HG02884 (cell line): ENCODE data around the gene VIT.
"Not testable (repeated sequence)": the region's sequence is repeated elsewhere in the genome, so short reads cannot be mapped to it uniquely, and the experiment has no call there.

Source experiments
- ATAC-seq: cut with Tn5 transposase; IDR thresholded peaks from one replicate; pipeline ENCODE4 v1.9.1; 2021; ENCODE audit warnings: mild to moderate bottlenecking, moderate library complexity; ENCODE audit not compliant: unreplicated experiment

The VIT gene

DNA sequence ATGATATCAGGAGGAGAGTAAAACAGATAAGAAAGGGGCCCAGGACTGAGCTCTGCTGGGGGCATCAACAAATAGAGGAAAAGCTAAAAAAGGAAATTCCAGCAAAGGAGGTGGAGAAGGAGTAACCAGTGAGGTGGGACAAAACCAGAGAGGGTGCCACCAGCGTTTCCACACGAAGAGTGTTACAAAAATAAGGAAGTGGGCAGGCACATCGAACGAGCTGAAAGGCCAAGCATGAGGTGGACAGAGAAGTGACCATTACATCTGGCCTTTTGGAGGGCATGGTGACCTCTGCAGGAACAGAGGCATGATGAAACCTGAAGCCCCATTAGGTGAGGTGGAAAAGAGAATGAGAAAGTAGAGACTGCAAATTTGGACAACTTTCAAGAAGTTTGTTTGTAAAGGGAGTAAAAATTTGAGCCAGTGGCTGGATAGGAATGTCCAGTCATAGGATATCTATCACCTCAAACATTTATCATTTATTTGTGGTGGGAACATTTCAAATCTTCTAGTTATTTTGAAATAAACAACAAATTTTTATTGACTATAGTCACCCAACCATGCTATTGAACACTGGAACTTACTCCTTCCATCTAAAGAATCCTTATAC is 18.4 kb upstream of the VIT start:
- no peak for ATAC-seq

DNA sequence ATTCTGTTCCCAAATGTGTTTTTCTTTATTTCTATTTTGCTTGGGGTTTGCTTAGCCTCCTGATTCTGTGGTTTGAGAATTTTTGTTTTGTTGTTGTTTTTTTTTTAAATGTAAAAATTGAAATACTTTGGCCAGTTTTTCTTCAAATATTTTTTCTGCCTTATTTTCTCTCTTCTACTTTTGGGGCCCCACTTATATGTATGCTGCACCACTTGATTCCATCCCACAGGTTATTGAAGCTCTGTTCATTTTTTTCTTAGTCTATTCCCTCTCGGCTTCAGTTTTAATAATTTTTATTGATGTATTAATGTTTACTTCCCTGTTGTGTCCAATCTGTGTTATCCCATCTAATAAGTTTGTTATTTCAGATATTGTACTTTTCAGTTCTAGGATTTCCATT is 17.7 kb upstream of the VIT start:
- ATAC-seq, result no peak

DNA sequence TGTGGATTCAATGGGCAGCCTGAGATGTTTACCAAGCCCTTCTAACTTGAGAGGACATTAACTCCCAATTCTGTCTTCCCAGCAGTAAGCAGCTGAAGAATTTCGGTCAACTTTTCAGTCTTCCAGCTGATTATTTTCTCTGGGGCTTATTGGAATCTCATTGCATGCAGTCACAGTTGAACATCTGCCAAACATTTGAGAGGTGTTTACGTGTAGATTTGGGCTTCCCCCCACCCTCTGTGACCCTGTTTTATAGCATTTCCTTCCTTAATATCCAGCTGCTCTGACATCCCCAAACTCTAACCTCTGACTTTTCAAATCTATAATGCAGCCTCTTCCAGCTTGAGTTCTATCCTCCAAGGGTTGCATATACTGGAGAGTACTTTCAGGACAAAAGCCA is 16.5 kb upstream of the VIT start:
- ATAC-seq, result no peak

DNA sequence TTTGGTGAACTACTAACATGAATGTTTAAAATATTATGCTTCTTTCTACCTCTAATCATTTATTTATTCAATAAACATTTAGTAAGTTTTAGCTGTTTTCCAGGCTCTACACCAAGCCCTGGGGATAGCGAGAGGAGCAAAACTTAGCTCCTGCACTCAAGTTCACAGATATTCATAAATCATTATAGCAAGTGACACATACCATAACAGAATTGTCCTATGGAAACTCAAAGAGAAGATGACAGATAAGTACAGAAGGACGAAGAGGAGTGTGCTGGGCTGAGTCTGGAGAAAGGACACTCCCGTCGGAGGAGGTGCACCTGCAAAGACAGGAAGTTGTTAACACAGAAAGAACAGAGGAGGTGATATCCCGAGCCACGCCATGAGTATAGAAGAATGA is 13.9 kb upstream of the VIT start:
- no peak for ATAC-seq

DNA sequence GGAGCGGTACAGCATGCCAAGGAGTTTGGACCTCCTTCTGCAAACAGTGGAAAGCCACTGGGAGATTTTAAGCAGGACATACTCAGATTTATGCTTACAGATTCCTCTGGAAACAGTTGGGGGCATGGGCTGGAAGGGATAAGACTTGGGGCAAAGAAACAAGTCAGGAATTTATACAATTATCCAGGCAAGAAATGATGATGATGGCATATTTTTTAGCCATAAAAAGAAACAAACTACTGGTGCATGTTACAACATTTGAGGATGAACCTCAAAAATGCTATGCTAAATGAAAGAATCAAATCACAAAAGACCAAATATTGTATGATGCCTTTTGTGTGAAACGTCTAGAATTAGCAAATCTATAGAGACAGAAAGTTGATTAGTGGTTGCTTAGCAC is 13.5 kb upstream of the VIT start:
- ATAC-seq, result no peak

DNA sequence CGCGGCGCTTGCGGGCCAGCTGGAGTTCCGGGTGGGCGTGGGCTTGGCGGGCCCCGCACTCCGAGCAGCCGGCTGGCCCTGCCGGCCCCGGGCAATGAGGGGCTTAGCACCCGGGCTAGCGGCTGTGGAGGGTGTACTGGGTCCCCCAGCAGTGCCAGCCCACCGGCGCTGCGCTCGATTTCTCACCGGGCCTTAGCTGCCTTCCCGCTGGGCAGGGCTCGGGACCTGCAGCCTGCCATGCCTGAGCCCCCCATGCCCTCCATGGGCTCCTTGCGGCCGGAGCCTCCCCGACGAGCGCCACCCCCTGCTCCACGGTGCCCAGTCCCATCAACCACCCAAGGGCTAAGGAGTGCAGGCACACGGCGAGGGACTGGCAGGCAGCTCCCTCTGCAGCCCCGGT is 8.2 kb upstream of the VIT start:
- not testable (repeated sequence) for ATAC-seq

DNA sequence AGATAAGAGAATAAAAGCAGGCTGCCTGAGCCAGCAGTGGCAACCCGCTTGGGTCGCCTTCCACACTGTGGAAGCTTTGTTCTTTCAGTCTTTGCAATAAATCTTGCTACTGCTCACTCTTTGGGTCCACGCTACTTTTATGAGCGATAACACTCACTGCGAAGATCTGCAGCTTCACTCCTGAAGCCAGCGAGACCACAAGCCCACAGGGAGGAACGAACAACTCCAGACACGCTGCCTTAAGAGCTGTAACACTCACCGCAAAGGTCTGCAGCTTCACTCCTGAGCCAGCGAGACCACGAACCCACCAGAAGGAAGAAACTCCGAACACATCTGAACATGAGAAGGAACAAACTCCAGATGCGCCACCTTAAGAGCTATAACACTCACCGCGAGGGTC is 7.5 kb upstream of the VIT start:
- ATAC-seq, result not testable (repeated sequence)

DNA sequence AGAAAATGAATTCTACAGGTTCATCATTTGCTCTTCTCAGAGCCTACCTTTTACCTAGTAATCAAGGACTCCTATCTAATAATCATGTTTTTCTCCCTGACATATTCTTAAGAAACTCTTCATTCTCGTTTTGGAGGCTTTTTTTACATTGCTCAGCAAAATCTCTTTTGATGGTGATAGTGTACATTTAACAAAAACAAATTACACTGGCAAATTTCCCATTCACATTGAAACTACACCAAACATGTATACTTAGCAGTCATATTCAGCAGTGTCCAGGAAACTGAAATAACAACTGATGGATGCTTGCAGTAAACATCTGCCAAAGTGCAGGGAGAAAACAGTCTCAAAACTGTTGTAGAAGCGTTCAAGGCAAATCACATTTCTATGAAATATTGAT is 4.4 kb upstream of the VIT start:
- ATAC-seq, result no peak

DNA sequence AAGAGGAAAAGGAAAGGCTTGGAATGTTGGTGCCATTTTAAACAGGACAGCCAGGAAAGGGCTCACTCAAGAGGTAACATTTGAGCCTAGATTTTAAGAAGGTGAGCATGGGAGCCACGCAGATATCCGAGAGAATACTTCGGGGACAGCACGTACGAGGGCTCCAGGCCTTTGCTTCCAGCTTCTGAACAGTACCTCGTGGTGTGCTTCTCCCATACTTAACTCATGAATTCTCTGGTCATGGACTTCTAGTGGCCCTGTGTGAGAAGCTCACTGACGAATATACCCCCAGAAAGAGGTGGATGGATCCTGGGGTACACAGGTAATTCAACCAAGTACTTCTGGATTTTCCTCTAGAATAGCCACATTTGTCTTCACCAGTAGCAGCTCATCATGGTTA is 2.7 kb upstream of the VIT start:
- no peak for ATAC-seq

DNA sequence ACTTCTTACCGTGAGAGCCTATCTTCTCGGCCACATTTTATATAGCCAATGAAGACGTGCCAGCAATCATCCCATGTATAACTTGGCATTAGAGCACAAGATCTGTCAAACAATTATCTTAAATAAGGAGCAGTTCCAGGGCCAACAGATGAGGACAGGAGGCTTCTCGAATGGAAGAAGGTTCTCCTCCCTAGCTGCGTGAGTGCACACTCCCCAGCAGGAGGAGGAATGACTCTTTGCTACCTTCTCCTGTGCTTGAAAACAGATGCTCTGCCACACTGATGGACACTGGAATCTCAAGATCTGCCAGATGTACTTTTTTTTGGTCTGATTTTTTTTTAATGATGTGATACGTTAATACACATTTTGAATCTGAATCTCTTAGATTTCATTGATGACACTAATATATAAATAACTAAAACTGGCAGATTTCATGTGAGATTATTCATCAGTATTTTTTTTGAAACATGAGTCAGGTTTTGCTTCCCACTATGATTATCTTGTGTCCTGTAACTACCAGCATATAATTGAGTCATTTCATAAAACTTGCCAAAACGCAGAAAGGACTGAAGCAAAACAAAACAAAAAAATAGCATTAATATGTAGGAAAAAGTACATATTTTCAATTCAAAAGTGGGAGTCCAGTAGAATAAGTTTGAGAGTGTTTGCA is 626 bp upstream of the VIT start:
- no peak for ATAC-seq

DNA sequence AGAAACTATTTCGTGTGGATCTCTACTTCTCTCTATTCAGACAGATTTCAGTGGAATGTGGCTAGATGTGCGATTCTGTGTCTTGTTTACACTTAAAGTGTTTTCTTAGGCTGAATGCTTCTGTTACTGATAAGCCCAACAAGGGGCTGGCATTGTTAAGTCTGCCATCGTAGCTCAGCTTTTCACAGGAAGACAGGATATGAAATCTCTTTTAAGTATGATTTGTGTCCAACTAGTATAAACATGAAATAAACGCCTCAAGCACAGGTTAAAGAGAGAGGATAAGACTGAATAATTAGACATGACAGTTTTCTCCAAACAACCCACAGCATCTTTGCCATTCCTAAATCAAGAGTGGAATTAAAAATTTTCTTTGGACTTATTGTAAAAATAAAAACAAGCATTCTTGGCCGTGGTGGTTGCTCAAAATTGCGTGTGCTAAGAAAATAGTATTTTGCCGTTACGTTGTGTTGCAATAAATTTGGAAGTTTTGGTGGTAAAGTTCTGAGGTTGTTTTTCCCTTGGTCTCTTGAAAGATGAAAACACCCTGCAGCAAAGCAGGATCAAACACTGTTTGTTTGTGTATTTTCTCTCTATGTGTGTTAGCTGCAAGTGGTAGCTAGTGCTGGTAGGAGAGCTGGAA is 1.0 kb downstream of the VIT start:
- no peak for ATAC-seq

DNA sequence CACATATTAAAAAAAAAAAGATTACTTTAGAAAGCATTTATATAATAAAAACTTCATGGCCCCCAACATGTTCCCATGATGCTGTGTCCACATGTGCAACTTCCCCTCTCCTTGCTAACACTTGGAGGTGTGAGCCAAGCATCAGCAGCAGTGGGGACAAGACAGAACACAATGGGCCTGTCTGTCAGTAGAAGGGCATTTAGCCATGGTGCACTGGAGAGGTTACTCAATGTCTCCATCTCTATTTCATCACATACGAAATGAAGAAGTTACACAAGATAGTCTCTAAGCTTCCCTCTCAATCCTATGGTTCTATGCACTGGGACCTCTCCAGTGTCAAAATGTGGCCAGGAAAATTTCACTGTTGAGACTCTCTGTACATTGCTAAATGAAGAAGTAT is 2.5 kb downstream of the VIT start:
- no peak for ATAC-seq

DNA sequence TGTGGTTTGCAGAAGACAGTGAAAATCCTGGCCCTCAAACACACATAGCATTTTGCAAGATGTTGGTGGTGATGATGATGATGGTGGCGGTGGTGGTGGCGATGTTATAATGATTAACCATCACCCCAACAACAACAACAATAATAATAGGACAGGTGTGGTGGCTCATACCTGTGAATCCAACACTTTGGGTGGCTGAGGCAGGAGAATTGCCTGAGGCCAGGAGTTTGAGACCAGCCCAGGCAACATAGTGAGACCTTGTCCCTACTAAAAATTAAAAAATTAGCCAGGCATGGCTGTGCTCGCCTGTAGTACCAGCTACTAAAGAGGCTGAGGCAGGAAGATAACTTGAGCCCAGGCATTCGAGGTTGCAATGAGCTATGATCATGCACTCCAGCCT is 3.8 kb downstream of the VIT start:
- ATAC-seq, result no peak

DNA sequence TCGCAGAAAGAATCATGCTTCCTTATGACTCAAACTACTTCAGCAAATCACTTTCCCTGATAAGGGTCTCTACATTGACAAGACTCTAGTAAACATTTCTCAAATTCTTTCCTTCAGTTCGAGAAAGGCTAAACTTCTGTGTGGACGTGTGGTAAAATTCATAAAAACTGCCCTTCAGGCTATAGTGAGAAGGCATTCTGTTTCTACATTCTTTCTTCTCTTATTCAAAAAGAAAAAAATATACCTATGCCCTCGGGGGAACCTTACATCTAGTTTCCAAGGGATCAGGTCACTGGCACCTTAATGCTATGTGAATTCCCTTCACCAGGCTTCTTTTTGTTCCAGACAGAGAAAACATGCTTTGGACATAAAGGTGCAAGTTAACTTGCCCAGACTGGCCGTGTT is 4.9 kb downstream of the VIT start:
- ATAC-seq, result no peak

DNA sequence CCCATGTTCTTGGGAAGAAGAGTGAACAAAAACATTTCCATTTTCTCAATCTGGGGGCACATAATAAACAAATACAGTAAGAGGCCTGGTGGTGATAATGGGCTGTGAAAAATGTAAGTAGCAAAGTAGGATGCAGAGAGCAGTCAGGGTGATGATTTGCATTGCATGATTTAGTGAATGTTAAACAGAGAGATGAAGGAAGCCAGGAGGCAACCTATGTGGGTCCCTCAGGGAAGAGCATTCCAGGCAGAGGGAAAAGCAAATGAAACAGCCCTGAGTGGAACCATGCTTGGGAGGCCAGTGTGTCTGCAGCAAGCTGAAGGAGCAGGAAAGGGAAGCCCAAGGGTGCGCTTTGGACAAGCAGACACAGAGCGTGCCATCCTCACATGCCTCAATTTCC is 5.4 kb downstream of the VIT start:
- no peak for ATAC-seq

DNA sequence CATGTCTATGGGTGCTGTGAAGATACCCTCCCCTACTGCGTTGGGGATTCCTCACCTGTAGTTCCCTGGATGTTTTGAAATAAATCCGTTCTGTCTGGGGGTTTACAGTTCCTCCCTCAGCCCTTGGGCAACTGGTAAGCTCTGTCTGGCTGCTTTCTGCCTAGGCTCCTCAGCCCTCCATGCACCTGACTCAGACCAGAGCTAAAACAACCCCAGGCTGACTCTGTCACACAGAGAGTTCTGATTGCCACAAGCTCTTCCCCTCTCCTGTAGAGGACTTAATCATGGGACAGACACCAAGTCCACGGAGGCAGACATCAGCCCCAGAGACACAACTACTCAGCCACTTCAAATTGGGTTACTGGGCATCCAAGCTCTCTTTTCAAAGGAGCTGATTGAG is 6.3 kb downstream of the VIT start:
- no peak for ATAC-seq

DNA sequence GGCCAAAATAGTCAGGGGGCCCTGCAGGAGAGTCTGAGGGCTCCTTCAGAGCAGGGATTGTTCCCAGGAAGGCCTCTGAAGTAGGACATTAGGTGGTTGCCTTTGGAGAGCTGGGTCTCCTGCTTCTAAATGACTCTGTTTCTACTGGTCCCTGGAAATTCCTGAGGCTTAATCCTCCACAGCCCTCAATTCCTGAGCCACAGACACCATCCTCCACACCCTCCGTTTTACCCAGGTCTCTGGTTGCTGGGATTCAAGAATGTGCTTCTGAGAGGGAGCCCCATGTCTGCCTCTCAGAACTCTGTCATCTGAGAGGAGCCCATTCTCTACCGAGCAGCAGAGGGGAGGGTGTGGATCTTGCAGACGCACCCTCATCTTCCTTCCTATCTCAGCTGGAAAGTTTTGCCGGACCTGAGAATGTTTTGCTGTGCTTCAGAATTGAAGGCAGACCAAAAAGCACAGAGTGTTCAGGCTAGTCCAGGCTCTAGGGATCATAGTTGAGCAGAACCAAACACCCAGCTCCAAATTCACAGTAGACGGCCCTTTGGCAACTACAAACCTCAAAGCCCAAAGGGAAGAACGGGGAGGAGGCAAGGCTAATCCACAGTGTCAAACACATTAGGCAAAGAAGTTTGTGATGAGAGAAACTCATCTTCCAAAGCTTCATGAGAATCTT is 8.1 kb downstream of the VIT start:
- no peak for ATAC-seq

DNA sequence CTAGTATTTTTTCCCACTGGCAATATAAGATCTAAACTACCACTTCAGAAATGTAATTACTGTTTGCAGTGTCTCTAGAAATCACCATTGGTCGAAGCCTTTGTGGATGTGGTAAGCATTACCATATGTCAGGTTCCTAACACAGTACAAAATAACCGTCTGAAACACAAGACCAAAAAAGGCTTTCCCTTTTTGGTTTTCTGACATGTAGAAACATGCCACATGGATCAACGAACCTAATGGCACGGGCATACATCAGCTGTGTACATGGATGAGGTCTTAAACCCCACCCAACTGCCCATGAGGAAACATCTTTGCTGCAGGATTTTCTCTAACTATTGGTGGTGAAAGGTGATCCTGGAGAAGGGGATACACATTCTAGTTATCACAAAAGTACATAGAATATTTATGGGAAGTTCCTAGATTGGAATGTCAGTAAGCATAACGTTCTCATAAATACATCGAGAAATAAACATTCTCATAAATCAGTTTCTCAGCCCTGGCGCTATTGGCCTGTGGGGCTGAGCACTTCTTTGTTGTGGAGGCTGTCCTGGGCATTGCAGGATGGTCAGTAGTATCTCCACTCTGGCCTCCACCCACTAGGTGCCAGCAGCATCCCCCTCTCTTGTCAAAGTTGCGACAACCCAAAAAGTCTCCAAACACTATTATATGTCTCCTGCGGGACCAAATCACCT is 9.0 kb downstream of the VIT start:
- no peak for ATAC-seq

DNA sequence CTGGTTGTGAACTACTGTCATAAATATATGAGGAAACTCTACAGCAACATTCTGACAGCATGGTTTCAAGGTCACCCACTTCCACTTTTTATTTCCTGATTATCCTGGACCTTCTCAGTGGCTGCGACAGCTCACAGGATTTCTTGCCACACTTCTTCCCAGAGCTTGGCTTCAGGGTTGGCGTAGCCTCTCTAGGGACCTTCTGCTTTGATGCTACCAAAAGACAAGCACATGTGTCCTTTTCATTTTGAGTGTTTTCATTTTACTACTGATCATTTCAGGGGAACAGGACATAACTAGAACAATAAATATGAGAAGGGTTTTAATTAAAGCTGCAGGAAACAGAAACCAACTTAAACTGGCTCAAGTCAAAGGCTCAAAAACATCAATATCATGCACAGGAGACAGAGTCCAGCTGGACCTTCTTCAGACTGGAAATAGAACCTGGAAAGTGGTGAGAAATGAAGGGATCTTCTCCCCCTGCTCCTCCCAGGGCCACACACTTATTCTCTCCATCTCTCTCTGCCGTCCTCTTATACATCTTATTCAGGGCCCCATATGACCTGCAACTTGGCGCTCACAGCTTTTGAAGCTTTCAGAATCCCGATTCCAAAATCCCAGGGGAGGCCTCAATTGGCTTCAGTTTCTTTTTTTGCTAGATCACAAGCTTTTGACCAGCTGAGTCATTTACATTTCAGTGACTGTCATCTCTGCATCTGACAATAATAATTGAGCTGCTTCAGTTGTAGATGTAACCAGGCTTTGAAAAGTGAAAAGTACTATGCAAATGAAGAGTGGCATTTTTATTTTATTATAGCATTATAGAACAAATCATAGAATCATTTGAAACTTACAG is 9.7 kb downstream of the VIT start:
- ATAC-seq, result no peak

DNA sequence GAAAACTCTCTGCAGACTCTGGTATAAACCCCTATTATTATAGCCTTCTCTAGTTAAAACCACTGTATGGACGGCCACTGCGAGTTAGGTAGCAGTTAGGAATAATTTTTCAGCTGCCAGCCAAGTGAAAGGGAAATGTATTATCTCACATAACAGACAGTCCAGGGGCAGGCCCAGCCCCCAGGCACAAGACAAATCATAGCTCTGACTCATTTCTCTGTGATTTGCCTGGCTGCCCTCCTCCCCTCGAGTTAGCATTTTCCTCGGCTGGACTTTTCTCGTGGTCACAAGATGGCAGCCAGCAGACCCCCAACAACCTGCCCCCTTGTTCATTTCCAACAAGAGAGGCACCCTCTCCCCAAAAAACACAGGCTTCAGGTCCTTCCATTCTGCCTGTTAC is 10.5 kb downstream of the VIT start:
- no peak for ATAC-seq
